ENCODE data around the gene NOS1.
"Not testable (repeated sequence)": the region's sequence is repeated elsewhere in the genome, so short reads cannot be mapped to it uniquely, and the experiment has no call there.

NOS1 gene

DNA sequence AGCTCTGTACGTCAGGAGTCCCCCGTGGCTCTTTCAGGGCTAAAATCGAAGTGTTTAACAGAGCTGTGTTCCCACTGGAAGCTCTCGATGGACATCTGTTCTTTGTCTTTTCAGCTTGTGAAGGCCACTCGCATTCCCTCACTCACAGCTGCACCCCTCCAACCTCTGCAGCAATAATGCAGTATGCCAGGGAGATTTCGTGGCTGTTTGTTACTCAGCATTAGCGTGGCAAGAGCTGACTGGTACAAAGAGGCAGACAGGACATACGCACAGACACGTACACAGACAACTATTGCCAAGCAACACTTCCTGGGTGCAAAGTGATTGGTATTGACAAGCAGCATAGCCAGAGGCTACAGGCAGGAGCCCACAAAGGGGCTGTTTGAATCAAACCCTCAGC, 159.4 kb downstream of the NOS1 start:
- DNase-seq = no peak

DNA sequence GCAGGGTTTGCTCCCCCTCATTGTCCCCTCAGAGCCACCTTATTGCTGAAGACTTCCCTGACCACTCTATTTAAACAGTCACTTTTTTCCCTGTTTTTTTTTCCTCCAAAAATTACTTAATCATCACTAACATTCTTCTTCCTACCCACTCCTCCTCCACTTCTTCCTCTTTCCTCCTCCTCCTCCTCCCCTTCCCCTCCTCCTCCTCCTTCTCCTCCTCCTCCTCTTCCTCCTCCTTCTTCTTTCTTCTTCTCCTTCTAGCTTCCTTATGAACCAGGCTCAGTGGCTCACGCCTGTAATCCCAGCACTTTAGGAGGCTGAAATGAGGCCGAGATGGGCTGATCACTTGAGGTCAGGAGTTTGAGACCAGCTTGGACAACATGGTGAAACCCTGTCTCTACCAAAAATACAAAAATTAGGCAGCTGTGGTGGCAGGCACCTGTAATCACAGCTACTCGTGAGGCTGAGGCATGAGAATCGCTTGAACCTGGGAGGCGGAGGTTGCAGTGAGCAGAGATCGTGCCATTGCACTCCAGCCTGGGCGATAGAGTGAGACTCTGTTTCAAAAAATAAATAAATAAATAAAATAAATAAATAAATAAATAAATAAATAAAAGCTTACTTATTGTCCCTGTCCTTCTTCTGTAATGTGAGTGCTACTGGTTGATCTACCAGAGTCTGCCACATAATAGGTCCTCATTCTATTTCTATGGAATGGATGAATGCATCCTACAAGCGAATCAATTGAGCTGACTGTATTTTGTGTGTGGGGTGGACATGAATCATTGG, 161.3 kb downstream of the NOS1 start:
- DNase-seq = not testable (repeated sequence)

- DNase-seq = not testable (repeated sequence)
Observed at GRCh38 chr12:117196334-117196733, 165.1 kb downstream of the NOS1 start.

DNA sequence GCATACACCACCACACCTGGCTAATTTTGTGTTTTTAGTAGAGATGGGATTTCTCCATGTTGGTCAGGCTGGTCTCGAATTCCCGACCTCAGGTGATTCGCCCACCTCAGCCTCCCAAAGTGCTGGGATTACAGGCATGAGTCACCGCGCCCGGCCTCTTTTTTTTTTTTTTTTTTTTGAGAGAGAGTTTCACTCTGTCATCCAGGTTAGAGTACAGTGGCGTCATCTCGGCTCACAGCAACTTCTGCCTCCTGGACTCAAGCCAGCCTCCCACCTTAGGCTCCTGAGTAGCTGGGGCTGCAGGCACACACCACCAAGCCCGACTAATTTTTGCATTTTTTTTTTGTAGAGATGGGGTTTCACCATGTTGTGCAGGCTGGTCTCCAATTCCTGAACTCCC, 166.4 kb downstream of the NOS1 start:
- not testable (repeated sequence) for DNase-seq

- no peak for DNase-seq
Observed at GRCh38 chr12:117193903-117194302, 167.5 kb downstream of the NOS1 start.

DNA sequence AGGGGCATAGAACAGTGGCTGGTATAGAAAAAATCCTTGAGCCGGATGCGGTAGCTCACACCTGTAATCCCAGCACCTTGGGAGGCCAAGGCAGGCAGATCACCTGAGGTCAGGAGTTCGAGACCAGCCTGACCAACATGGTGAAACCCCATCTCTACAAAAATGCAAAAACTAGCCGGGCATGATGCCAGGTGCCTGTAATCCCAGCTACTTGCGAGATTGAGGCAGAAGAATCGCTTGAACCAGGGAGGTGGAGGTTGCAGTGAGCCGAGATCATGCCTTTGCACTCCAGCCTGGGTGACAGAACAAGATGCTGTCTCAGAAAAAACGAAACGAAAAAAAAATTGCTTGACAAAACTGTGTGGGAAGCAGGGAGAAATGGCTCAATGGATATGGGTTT, 168.8 kb downstream of the NOS1 start:
- not testable (repeated sequence) for DNase-seq

DNA sequence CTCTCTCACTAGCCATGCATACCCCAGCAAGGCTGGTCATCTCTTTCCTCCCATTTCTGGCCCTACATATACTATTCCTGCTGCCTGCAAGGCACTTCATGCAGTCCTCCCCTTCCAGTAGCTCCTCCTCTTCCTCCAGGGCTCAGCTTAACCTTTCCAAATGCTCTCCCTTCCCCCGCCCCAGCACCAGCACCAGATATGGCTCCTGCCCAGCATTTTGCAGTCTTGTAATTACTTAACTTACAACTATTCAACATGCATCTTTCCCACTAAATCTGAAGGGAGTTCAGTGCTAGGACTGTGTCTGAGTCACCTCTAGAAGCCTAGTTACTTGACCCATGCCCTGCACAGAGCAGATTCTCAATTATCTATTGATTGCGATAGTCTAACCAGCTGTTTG, 169.4 kb downstream of the NOS1 start:
- DNase-seq = no peak

GRCh38 chr12:117190210-117190781, 171.1 kb downstream of the NOS1 start, which contains the start of gene FBXO21:
Gene FBXO21, minus strand, starts transcription at chr12:117190470. Its CDS starts 14 bp downstream, at chr12:117190456.
- peak; percentile 73 for DNase-seq

GRCh38 chr12:117189725-117190209, 171.7 kb downstream of the NOS1 start:
- DNase-seq = no peak

DNA sequence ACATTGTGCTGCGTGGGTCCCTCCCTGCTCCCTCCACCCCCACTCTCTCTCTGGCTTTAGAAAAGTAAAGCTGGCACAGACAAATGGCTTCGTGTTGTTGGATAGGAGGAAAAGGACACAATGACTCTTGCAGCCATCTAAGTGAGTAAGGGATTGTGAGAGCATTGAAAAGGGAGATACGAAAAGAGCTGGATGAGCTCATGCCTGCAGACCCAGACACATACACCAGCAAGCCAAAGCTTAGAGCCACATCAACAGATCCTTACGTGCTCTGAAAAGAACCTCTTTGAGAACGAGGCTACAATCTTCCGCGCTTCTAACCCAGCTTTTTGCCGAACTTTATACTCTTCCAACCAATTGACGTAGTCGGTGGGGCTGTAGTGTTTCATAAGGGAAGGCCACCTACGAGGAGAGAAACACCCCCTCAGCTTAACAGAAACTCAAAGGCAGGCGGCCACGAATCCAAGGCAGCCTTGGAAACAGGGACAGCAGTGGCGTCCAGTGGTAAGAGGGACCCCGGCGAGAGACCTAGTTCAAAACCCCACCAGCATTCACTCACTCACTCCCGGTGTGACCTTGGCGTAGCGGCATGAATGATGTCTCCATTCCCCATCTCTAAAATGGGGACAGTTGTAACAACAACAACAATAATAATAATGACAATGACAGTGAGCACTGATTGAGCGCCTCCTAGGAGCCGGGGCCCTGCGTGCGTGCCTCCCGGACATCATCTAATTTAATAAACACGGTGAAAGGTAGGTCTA, 172.3 kb downstream of the NOS1 start:
- DNase-seq = no peak

GRCh38 chr12:117188121-117188665, 173.2 kb downstream of the NOS1 start:
- DNase-seq = no peak

- DNase-seq = no peak
Observed at GRCh38 chr12:117187421-117187820, 174.0 kb downstream of the NOS1 start.

GRCh38 chr12:117182866-117183265, 178.6 kb downstream of the NOS1 start:
- DNase-seq = no peak

GRCh38 chr12:117181468-117181843, 180.0 kb downstream of the NOS1 start:
- not testable (repeated sequence) for DNase-seq

GRCh38 chr12:117180758-117181467, 180.5 kb downstream of the NOS1 start:
- DNase-seq = no peak

- no peak for DNase-seq
Observed at GRCh38 chr12:117178745-117179144, 182.7 kb downstream of the NOS1 start.

DNA sequence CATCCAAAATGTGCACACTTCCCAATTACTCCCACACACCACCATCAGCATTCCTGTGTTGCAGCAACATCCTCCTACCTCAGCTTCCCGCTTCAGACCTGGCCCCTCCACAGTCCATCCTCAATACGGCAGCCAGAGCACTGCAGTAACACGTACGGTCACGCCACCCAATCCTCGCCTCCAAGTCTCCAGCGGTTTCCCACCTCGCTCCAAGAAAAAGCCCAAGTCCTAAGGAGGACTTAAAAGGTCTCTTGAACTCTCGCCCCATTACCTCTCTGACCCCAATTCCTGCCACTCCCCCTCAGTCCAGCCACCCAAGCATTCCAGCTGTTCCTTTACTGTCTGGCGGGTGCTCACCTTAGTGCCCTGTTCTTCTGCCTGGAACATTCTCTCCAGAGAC, 183.1 kb downstream of the NOS1 start:
- DNase-seq = no peak

DNA sequence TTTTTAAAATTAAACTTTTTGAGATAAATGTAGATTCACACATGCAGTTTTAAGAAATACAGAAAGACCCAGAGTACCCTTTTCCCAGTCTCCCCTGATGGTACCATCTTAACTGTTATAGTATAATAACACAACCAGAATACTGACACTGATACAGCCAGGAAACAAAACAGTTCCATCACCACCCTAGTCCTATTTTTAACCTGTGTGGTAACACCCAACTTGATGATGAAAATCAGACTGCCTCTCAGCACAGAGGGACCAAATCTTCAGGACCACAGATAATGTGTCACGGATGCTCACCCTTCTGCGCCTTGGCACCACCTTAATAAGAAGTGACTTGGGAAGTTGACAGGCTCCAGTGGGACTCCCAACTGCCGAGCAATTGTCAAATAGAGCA, 189.3 kb downstream of the NOS1 start:
- DNase-seq = no peak

- no peak for DNase-seq
Observed at GRCh38 chr12:117171499-117172162, 189.8 kb downstream of the NOS1 start.

DNA sequence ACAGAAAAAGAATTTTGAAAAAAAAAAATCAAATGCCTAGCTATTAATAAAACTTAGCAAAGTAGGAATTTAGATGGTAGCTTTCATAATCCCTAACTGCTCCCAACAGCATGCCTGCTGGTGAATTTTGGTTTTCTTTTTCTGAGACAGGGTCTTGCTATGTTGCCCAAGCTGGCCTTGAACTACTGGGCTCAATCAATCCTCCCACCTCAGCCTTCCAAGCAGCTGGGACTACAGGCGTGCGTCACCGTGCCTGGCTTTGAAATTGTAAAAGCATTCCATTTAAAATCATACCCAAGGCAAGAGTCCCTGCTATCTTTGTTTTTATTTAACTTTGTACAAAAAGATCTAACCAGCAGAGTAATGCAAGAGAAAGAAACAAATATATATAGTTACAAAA, 191.9 kb downstream of the NOS1 start:
- no peak for DNase-seq

GRCh38 chr12:117168976-117169375, 192.4 kb downstream of the NOS1 start:
- no peak for DNase-seq

DNA sequence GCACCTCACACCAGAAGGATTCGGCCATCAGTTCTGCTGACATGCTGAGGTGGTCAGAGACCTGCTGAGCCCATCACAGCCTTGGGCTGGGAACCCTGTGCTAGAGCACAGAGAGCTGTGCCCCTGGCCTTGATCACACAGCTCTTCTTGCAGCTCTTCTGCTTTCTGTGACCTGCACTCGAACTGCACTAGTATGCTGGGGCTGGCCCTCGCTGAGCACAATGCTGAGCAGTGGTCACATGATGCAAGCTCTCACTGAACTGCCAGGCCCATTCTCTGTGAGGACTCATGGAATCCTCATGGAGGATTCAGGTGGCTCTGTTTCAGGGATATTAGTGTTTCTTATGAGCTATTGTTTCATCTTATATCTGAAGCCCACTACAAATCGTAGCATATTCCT, 193.7 kb downstream of the NOS1 start:
- DNase-seq = no peak

Data from SHP77 treated with DMSO at 0.1 percent for 48 hours (cell line).